T-helper 2 cell treated with Interferon-gamma antibody and Interleukin-4, amounts not matched to agents 5 μg/mL and 100 μg/mL, for 36 hours (primary cell): ENCODE results near the gene SRBD1.

Source experiments
- DNase-seq: peaks from one replicate; pipeline ENCODE4 v3.0.0; 2021; ENCODE audit warnings: low spot score
- H3K27ac Mint-ChIP-seq: one replicate; pipeline ENCODE4 v1.8.0; 2021; ENCODE audit warnings: mild to moderate bottlenecking, mixed read lengths
- H3K27me3 Mint-ChIP-seq: one replicate; pipeline ENCODE4 v1.8.0; 2021; ENCODE audit warnings: low read depth, mixed read lengths
- H3K36me3 Mint-ChIP-seq: one replicate; pipeline ENCODE4 v1.8.0; 2021; ENCODE audit warnings: low read depth, mixed read lengths
- H3K4me1 Mint-ChIP-seq: one replicate; pipeline ENCODE4 v1.8.0; 2021; ENCODE audit warnings: low read depth, mixed read lengths
- H3K4me3 Mint-ChIP-seq: one replicate; pipeline ENCODE4 v1.8.0; 2022; ENCODE audit warnings: mild to moderate bottlenecking, moderate library complexity, mixed read lengths
- H3K9me3 Mint-ChIP-seq: one replicate; pipeline ENCODE4 v1.8.0; 2021; ENCODE audit warnings: mixed read lengths

Gene SRBD1

DNA sequence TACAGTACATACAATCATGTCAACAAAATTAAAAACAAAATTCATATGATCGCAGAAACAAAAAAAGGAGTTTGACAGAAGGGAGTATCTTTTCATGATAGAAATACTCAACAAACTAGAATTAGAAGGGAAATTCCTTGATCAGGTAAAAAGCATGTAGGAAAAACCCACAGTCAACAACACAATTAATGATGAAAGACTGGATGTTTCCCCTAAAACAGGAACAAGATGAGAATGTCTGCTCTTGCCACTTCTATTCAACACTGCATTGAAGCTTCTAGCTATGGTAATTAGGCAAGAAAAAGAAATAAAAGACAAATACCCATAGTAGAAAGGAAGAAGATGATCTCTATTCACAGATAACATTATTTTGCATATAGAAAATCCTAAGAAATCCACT, 87.1 kb downstream of the SRBD1 start:
- peaks cover 5% of the 10 kb centered on the region for H3K9me3 Mint-ChIP-seq
- H3K27ac Mint-ChIP-seq = no peak overlapping the region
- peaks cover 27% of the 10 kb centered on the region for H3K36me3 Mint-ChIP-seq
- no peaks in the 10 kb centered on the region for H3K4me1 Mint-ChIP-seq
- no peaks in the 10 kb centered on the region for H3K27me3 Mint-ChIP-seq
- no peak for DNase-seq
- no peak overlapping the region for H3K4me3 Mint-ChIP-seq

DNA sequence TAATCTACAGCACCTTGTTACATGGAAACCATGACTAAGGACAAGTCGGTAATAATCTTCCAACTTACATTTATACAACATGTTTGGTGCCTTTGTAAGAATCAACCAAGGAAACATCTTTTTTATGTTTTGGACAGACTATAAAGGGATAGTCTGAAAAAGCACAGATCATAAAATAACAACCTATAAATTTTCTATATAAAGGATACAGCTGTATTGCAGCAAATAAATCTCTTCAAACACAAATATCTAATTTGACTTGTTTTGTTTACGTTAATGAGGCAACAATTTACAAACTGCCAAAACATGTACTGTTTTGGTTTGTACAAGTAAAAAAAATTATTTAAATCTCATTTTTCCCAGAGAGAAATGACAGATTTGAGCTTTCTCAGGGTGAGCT, 92.5 kb downstream of the SRBD1 start:
- H3K27ac Mint-ChIP-seq = no peak overlapping the region
- H3K4me1 Mint-ChIP-seq = no peaks in the 10 kb centered on the region
- no peak for DNase-seq
- H3K27me3 Mint-ChIP-seq = no peaks in the 10 kb centered on the region
- no peak overlapping the region for H3K4me3 Mint-ChIP-seq
- peaks cover 14% of the 10 kb centered on the region for H3K36me3 Mint-ChIP-seq
- H3K9me3 Mint-ChIP-seq = no peaks in the 10 kb centered on the region

DNA sequence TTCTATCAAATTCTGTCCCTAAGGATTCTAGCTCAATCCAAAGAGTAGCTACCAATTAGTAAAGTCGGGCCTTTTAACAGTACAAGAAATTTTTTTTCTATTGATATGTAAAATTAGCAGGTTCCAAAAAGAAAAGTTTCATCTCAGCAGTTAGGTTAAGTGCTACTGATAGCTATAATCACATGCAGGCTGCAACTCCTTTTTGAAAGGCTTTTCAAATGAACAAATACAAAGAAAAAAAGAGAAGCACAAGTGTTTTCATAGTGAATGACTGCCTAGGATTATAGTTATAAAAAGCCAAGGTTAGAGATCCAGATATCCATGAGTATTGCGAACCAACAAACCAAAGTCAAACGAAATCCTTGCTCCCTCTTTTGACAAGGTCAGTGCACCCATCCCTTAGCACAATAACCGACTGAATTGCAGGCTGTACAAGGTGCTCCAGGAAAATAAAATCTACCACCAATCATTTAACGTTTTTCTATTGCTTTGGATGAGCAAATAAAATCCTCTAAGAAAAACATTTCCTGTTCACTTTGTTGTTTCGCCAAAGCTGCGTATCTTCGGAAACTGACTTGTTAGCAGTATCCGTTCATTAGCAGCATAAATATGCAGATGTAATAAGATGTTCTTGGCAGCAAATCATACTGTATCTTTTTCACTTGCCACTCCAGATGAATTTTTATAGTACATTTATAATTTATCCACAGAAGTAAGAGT, 100.2 kb downstream of the SRBD1 start:
- Mint-ChIP-seq H3K27ac (no peak overlapping the region), H3K4me1 (peaks cover under 1% of the 10 kb centered on the region), H3K27me3 (no peaks in the 10 kb centered on the region), H3K9me3 (no peaks in the 10 kb centered on the region), H3K36me3 (no peaks in the 10 kb centered on the region), H3K4me3 (no peak overlapping the region)
- no peak for DNase-seq

GRCh38 chr2:45506756-45507155, 104.3 kb downstream of the SRBD1 start:
- Mint-ChIP-seq H3K27me3 (no peaks in the 10 kb centered on the region), H3K4me1 (peaks cover 5% of the 10 kb centered on the region), H3K27ac (no peak overlapping the region), H3K36me3 (peaks cover 10% of the 10 kb centered on the region), H3K4me3 (no peak overlapping the region), H3K9me3 (peaks cover 3% of the 10 kb centered on the region)
- no peak for DNase-seq

DNA sequence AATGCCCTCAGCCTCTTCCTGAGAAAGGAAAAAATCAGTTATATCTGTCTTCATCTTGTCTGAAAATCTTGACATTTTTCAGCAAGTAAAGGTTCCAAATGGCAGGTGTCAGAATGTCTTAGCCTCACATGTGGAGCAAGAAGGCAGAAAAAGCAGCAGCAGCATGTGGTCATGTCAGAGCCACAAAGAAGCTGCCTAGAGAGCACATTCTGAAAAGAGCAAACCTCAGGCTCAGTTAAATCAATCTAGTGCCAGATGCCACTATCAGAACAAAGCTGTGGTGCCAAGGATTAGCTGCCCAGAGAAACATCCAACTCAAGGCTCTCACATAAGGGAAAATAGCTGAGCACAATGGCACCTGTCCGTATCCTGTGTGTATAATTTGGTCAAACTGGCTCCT, 105.9 kb downstream of the SRBD1 start:
- no peaks in the 10 kb centered on the region for H3K27me3 Mint-ChIP-seq
- DNase-seq = no peak
- H3K36me3 Mint-ChIP-seq = peaks cover 19% of the 10 kb centered on the region
- no peak overlapping the region for H3K4me3 Mint-ChIP-seq
- no peak overlapping the region for H3K27ac Mint-ChIP-seq
- H3K9me3 Mint-ChIP-seq = peaks cover 9% of the 10 kb centered on the region
- peaks cover 5% of the 10 kb centered on the region for H3K4me1 Mint-ChIP-seq

- Mint-ChIP-seq H3K4me1 (peaks cover 28% of the 10 kb centered on the region), H3K27me3 (no peaks in the 10 kb centered on the region), H3K27ac (peak overlapping the region; percentile 29), H3K36me3 (peaks cover 24% of the 10 kb centered on the region), H3K4me3 (no peak overlapping the region), H3K9me3 (peaks cover 9% of the 10 kb centered on the region)
- no peak for DNase-seq
Observed at GRCh38 chr2:45498661-45499550, 112.2 kb downstream of the SRBD1 start.

DNA sequence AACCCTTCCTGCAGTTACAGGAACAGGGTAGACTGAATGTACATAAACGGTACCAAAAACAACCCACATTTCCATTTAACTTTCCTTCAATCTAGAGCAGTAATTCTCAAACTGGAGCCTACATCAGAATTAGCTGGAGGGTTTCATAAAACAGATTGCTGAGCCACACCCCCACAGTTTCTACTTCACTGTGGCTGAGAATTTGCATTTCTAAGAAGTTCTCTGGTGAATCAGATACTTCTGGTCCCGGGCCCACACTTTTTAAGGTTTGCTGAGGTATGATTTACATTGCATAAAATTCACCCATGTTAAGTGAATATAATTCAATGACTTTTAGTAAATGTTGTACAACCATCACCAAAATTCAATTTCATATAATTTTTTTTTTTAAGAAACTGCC, 113.7 kb downstream of the SRBD1 start:
- H3K4me3 Mint-ChIP-seq = no peak overlapping the region
- H3K9me3 Mint-ChIP-seq = peaks cover 5% of the 10 kb centered on the region
- H3K4me1 Mint-ChIP-seq = peaks cover 28% of the 10 kb centered on the region
- peak; percentile 68 for DNase-seq
- H3K27ac Mint-ChIP-seq = peak overlapping the region; percentile 9
- peaks cover 21% of the 10 kb centered on the region for H3K36me3 Mint-ChIP-seq
- no peaks in the 10 kb centered on the region for H3K27me3 Mint-ChIP-seq

DNA sequence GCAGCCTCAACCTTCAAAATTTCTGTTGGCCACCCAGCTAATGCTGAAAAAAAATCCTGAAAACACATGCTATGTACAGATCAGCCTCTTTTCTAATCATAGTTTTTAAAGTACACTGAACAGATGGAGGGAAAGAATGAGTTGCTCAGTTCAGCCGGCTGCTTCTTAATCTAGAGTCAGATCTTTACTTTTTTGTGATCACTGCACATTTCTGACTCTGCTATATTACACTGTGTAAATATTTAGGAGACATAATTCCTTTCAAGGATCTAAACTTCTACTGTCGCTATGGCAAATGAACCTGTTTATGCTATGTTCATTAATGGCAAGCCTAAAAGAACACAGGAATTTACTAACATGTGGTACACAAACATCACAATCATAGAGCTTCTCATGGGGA, 114.2 kb downstream of the SRBD1 start:
- H3K27ac Mint-ChIP-seq = peak overlapping the region; percentile 9

GRCh38 chr2:45494978-45495293, 116.1 kb downstream of the SRBD1 start:
- H3K27me3 Mint-ChIP-seq = no peaks in the 10 kb centered on the region
- peaks cover 8% of the 10 kb centered on the region for H3K36me3 Mint-ChIP-seq
- H3K4me3 Mint-ChIP-seq = no peak overlapping the region
- no peak overlapping the region for H3K27ac Mint-ChIP-seq
- H3K9me3 Mint-ChIP-seq = no peaks in the 10 kb centered on the region
- H3K4me1 Mint-ChIP-seq = peaks cover 28% of the 10 kb centered on the region
- DNase-seq = no peak

More for the DNA sequence above, 114.2 kb downstream of the SRBD1 start:
- Mint-ChIP-seq H3K4me3 (no peak overlapping the region), H3K36me3 (peaks cover 17% of the 10 kb centered on the region), H3K9me3 (peaks cover 5% of the 10 kb centered on the region), H3K27me3 (no peaks in the 10 kb centered on the region), H3K4me1 (peaks cover 28% of the 10 kb centered on the region)
- no peak for DNase-seq

DNA sequence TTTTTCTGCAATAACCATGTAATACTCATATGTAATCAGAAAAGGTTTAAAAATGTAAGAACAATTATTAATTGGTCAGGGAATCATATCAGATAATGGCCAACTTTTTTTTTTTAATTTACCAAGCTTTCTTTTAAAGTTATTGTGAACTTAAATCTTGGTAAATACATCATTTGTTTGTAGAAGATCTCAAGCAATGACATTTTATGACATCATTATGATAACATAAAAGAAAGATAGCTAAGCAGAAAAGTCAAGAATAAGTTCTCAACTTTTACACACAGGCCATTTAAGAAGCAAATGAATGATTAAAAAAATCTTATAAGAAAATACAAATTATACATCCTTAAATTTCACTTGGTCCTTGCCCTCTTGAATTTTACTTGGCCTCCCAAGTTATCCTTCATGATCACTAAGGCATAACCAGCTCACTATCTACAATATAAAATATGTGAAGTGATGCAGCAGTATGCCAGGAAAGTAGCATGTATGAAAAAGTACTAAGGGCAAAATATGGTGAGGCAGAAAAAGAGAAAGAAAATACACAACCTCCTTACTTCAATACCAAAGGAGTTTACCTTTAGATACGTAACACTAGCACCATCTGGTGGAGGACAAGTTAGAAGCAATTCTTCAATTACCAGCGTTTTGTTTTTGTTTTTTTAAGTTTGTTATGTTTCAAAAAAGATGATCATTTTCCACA, 116.6 kb downstream of the SRBD1 start:
- no peak for DNase-seq
- Mint-ChIP-seq H3K36me3 (peaks cover 8% of the 10 kb centered on the region), H3K27me3 (no peaks in the 10 kb centered on the region), H3K4me1 (peaks cover 26% of the 10 kb centered on the region), H3K4me3 (no peak overlapping the region), H3K27ac (no peak overlapping the region), H3K9me3 (no peaks in the 10 kb centered on the region)

- H3K4me3 Mint-ChIP-seq = no peak overlapping the region
- peaks cover 6% of the 10 kb centered on the region for H3K4me1 Mint-ChIP-seq
- no peak for DNase-seq
- H3K27me3 Mint-ChIP-seq = no peaks in the 10 kb centered on the region
- H3K36me3 Mint-ChIP-seq = peaks cover 13% of the 10 kb centered on the region
- no peak overlapping the region for H3K27ac Mint-ChIP-seq
- H3K9me3 Mint-ChIP-seq = no peaks in the 10 kb centered on the region
Observed at GRCh38 chr2:45484965-45485364, 126.1 kb downstream of the SRBD1 start.

- Mint-ChIP-seq H3K36me3 (peaks cover 13% of the 10 kb centered on the region), H3K27me3 (no peaks in the 10 kb centered on the region), H3K9me3 (no peaks in the 10 kb centered on the region), H3K4me1 (peaks cover 6% of the 10 kb centered on the region), H3K4me3 (no peak overlapping the region), H3K27ac (no peak overlapping the region)
- DNase-seq = no peak
Observed at GRCh38 chr2:45483997-45484396, 127.1 kb downstream of the SRBD1 start.

DNA sequence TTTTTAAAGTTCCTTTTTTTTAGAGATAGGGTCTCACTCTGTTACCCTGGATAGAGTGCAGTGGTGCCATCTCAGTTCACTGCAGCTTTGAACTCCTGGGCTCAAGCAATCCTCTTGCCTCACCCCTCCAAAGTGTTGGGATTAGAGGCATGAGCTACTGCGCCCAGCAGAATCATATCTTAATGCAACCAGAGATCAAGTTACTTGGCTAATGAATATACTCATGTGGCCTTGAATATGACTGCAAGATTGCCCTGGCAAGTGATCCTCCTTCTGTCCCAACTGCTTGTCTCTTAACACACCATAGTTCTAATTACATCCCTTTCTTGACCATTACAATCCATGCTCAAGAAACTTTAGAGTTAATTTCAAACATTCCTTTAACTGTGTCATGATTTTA, 133.5 kb downstream of the SRBD1 start:
- H3K9me3 Mint-ChIP-seq = no peaks in the 10 kb centered on the region
- H3K4me1 Mint-ChIP-seq = no peaks in the 10 kb centered on the region
- DNase-seq = no peak

GRCh38 chr2:45470531-45470930, 140.5 kb downstream of the SRBD1 start:
- H3K4me1 Mint-ChIP-seq = no peaks in the 10 kb centered on the region

More for the DNA sequence above, 133.5 kb downstream of the SRBD1 start:
- H3K36me3 Mint-ChIP-seq = peaks cover 11% of the 10 kb centered on the region
- no peak overlapping the region for H3K27ac Mint-ChIP-seq
- H3K4me3 Mint-ChIP-seq = no peak overlapping the region
- no peaks in the 10 kb centered on the region for H3K27me3 Mint-ChIP-seq

More at GRCh38 chr2:45470531-45470930, 140.5 kb downstream of the SRBD1 start:
- H3K9me3 Mint-ChIP-seq = no peaks in the 10 kb centered on the region
- H3K27me3 Mint-ChIP-seq = no peaks in the 10 kb centered on the region
- peaks cover 2% of the 10 kb centered on the region for H3K36me3 Mint-ChIP-seq
- no peak overlapping the region for H3K27ac Mint-ChIP-seq
- no peak for DNase-seq
- H3K4me3 Mint-ChIP-seq = no peak overlapping the region
